Heart left ventricle (tissue), 13 donors: Measurements from ENCODE around the gene SLIT1.

ENCODE experiments used
- POLR2A ChIP-seq, 2 donors: fragments of 450-650 bp; IDR thresholded peaks; one replicate each; pipeline ENCODE4 v1.6.1; 2017; ENCODE audit warnings: antibody characterized with exemption in 2 of 2, mild to moderate bottlenecking in 2 of 2, moderate library complexity in 2 of 2
- TF ChIP-seq, protein P1 (sequence below), 12 donors: fragments of 200-600 bp; sonication (generic) in 4 of 12; IDR thresholded peaks; one replicate each; pipeline versions ENCODE4 v1.5.0 to v1.8.0; 2018 to 2022; ENCODE audit warnings: antibody characterized with exemption in 12 of 12, mild to moderate bottlenecking in 5 of 12
- donor health status: ischemic (EF 13 %, LVEDD 7.1; RV severe dilation, severe dysfunction).
- donor health status: DM: no; HTN: yes; CAD: no.
- donor health status: DM: no; HTN: no; CAD: no.
- donor health status: ischemic (EF 25% LVEDD 6.9; RV normal size, moderate dysfunction).
- donor health status: ischemic (EF 25% LVEDD 5.7; RV mildly dilated, moderate dysfunction).
- donor health status: ischemic (EF 35%, LVEDD 5.7; RV mildly dilated, moderate dysfunction).
- donor health status: nonischemic (EF 11% LVEDD 7.7; RV severe dilation, severe dysfunction).
- donor health status: DM: yes; HTN: yes; CAD: no.
- donor health status: PGD.
- donor health status: ischemic (EF 29% LVEDD 5.4; RV normal size, mild dysfunction).
- donor health status: nonischemic (EF 23%, LVEDD 6.1; RV moderate dilation, normal function).

DNA sequence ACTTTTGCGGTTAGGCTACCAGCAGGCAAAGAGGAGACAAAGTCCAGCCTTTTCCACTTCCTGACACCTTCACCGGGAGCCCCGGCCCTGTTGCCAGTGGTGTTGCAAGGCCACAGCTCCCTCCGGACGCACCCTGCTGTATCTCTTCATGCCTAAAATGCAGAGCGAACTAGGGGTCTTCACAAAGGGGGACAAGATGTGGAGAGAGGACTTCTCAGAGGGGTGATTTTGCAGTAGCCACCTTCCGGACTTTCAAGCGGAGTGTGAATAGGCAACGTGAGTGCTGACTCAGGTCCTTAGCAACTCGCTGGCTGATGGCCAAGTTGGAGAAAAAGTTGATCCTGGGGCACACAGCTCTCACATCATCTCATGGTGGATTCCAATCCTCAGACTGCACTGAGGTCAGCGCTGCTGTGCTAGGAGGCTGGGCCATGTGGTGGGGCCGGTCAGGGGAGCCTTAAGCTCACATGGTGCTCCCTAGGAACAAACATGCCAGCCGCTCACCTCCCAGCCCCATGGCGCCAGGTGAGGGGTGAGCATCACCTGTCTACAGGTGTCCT, 187.3 kb downstream of the SLIT1 start:
- TF ChIP-seq, protein P1, sequence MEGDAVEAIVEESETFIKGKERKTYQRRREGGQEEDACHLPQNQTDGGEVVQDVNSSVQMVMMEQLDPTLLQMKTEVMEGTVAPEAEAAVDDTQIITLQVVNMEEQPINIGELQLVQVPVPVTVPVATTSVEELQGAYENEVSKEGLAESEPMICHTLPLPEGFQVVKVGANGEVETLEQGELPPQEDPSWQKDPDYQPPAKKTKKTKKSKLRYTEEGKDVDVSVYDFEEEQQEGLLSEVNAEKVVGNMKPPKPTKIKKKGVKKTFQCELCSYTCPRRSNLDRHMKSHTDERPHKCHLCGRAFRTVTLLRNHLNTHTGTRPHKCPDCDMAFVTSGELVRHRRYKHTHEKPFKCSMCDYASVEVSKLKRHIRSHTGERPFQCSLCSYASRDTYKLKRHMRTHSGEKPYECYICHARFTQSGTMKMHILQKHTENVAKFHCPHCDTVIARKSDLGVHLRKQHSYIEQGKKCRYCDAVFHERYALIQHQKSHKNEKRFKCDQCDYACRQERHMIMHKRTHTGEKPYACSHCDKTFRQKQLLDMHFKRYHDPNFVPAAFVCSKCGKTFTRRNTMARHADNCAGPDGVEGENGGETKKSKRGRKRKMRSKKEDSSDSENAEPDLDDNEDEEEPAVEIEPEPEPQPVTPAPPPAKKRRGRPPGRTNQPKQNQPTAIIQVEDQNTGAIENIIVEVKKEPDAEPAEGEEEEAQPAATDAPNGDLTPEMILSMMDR (IDR thresholded peaks at IDR 0.05), result no peak
- no peak for TF ChIP-seq POLR2A (IDR thresholded peaks at IDR 0.05)
